CD4-positive, alpha-beta T cell (primary cell): ENCODE data around the gene CTNNA3. TPM values are rescaled to one million over a fixed set of nuclear protein-coding genes. Genes with fewer than 3 reads are reported as not detected.

Source experiments
- ATAC-seq: fragments of 200-7000 bp; cut with Tn5 transposase; one replicate; pipeline ENCODE4 v1.10.0; 2022; ENCODE audit warnings: mild to moderate bottlenecking; ENCODE audit not compliant: poor library complexity
- CTCF ChIA-PET: fragments of 350-600 bp; sonication (Branson Sonifier 250); formaldehyde crosslinking; loops from one replicate; lab custom pipeline; 2021; ENCODE audit warnings: antibody characterized with exemption, inconsistent platforms; lab: Charles Lee
- POLR2A ChIA-PET: fragments of 350-600 bp; sonication (Branson Sonifier 250); formaldehyde crosslinking; loops from one replicate; lab custom pipeline; 2021; ENCODE audit warnings: antibody characterized with exemption, inconsistent platforms; lab: Charles Lee
- DNase-seq, 14 experiments: peaks; one replicate each; pipeline ENCODE4 v3.0.0-alpha.2; 2013 to 2020; ENCODE audit warnings: mixed read lengths in 2 of 14
- H3K27ac ChIP-seq, 2 donors: one replicate each; pipeline versions ENCODE4 v1.5.1 to v1.7.0; 2013; ENCODE audit warnings: low read length in 2 of 2, low read depth in 1 of 2, mild to moderate bottlenecking in 1 of 2
- H3K27me3 ChIP-seq, 2 experiments: 1 replicate in 1 of 2; 2 replicates in 1 of 2; pipeline versions ENCODE4 v1.6.1 to v1.7.0; 2013; ENCODE audit warnings: low read length in 2 of 2, control low read depth in 1 of 2, mild to moderate bottlenecking in 1 of 2, moderate library complexity in 1 of 2; ENCODE audit not compliant: insufficient read depth in 2 of 2, control insufficient read depth in 1 of 2
- H3K36me3 ChIP-seq: one replicate; pipeline ENCODE4 v1.6.1; 2013; ENCODE audit warnings: low read length, control low read depth; ENCODE audit not compliant: insufficient read depth
- H3K4me1 ChIP-seq: one replicate; pipeline ENCODE4 v1.6.1; 2013; ENCODE audit warnings: low read length, control low read depth; ENCODE audit not compliant: insufficient read depth
- H3K4me3 ChIP-seq: one replicate; pipeline ENCODE4 v1.5.1; 2013; ENCODE audit warnings: mild to moderate bottlenecking, low read length, moderate library complexity
- H3K9me3 ChIP-seq, 2 experiments: 1 replicate in 1 of 2; 2 replicates in 1 of 2; pipeline versions ENCODE4 v1.6.1 to v1.7.0; 2013; ENCODE audit warnings: low read length in 2 of 2, mild to moderate bottlenecking in 2 of 2, control low read depth in 1 of 2, moderate library complexity in 1 of 2; ENCODE audit not compliant: control insufficient read depth in 1 of 2, insufficient read depth in 1 of 2
- H3K27ac Mint-ChIP-seq: one replicate; pipeline ENCODE4 v1.8.0; 2020; ENCODE audit warnings: mixed read lengths
- H3K27me3 Mint-ChIP-seq: one replicate; pipeline ENCODE4 v1.8.0; 2021; ENCODE audit warnings: mixed read lengths
- H3K36me3 Mint-ChIP-seq: one replicate; pipeline ENCODE4 v1.8.0; 2021; ENCODE audit warnings: low read depth, mixed read lengths
- H3K4me1 Mint-ChIP-seq: one replicate; pipeline ENCODE4 v1.8.0; 2021; ENCODE audit warnings: low read depth, mixed read lengths
- H3K4me3 Mint-ChIP-seq: one replicate; pipeline ENCODE4 v1.8.0; 2020; ENCODE audit warnings: mild to moderate bottlenecking, mixed read lengths
- H3K9me3 Mint-ChIP-seq: one replicate; pipeline ENCODE4 v1.8.0; 2020; ENCODE audit warnings: mixed read lengths
- CTCF ChIP-seq: fragments of 200-600 bp; IDR thresholded peaks from one replicate; pipeline ENCODE4 v1.8.0; 2022; ENCODE audit warnings: antibody characterized with exemption, mild to moderate bottlenecking
- intact Hi-C, 2 experiments: fragments of 100-400 bp; cut with DNase I in 1 of 2; cut with micrococcal nuclease in 1 of 2; formaldehyde crosslinking; loops; one replicate each; pipeline versions ENCODE4 v1.15.1 to v1.9.0; 2023 to 2025; cut with DNase I, micrococcal nuclease
- total RNA-seq, 174 experiments: library from RNA in 2 of 174; stranded (reverse) in 2 of 174; gene quantifications; one replicate each; pipeline ENCODE4 v1.2.3 and lab custom pipeline; 2021 to 2026

CTNNA3 gene
- total RNA-seq, 2 experiments from 2014 or later = 0.80 TPM; not detected in 1

DNA sequence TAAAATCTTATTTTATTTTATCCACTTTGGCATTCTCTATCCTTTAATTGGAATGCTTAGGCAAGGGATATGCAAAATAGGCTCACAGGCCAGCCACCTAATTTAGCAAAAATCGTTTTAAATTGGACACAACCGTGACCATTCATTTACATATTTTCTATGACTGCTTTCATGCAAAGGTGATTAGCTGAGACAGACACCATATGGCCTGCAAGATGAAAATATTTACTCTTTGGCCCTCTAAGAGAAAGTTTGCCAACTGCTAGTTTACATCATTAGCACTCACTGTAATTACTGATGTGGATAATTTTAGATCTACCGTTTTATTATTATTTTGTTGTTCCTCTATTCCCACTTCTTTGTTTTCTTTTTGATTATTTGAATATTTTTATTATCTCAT is 1145.6 kb downstream of the CTNNA3 start:
- H3K27ac ChIP-seq = no peak overlapping the region
- H3K27me3 ChIP-seq = no peaks in the 10 kb centered on the region
- no peaks in the 10 kb centered on the region for H3K36me3 Mint-ChIP-seq
- intact Hi-C loops = no loop called here
- POLR2A ChIA-PET = no interaction called here
- H3K27ac Mint-ChIP-seq = no peak overlapping the region
- H3K4me3 Mint-ChIP-seq = no peak overlapping the region
- peaks cover 4% of the 10 kb centered on the region for H3K9me3 Mint-ChIP-seq
- H3K4me1 Mint-ChIP-seq = no peaks in the 10 kb centered on the region
- CTCF ChIA-PET = no interaction called here
- ATAC-seq = no peak
- no peaks in the 10 kb centered on the region for H3K27me3 Mint-ChIP-seq
- DNase-seq = no peak
- TF ChIP-seq CTCF = no peak
- peaks cover 0 to 9% of the 10 kb centered on the region in 2 experiments for H3K9me3 ChIP-seq
- no peaks in the 10 kb centered on the region for H3K4me1 ChIP-seq
- no peak overlapping the region for H3K4me3 ChIP-seq
- no peaks in the 10 kb centered on the region for H3K36me3 ChIP-seq

GRCh38 chr10:66538908-66539307 is 1157.1 kb downstream of the CTNNA3 start:
- Mint-ChIP-seq H3K4me1 (no peaks in the 10 kb centered on the region), H3K27me3 (no peaks in the 10 kb centered on the region), H3K27ac (no peak overlapping the region), H3K36me3 (no peaks in the 10 kb centered on the region), H3K4me3 (no peak overlapping the region), H3K9me3 (peaks cover 3% of the 10 kb centered on the region)
- H3K36me3 ChIP-seq = no peaks in the 10 kb centered on the region
- POLR2A ChIA-PET = no interaction called here
- TF ChIP-seq CTCF = no peak
- intact Hi-C loops = no loop called here
- H3K27me3 ChIP-seq = no peaks in the 10 kb centered on the region
- no peak overlapping the region for H3K4me3 ChIP-seq
- H3K4me1 ChIP-seq = no peaks in the 10 kb centered on the region
- DNase-seq (no peak), ATAC-seq (no peak)
- no peaks in the 10 kb centered on the region for H3K9me3 ChIP-seq
- no peak overlapping the region for H3K27ac ChIP-seq
- CTCF ChIA-PET = no interaction called here

GRCh38 chr10:66538371-66538770 is 1157.6 kb downstream of the CTNNA3 start:
- H3K4me3 ChIP-seq = no peak overlapping the region
- intact Hi-C loops = no loop called here
- Mint-ChIP-seq H3K9me3 (peaks cover 3% of the 10 kb centered on the region), H3K4me1 (no peaks in the 10 kb centered on the region), H3K4me3 (no peak overlapping the region), H3K36me3 (no peaks in the 10 kb centered on the region), H3K27ac (no peak overlapping the region), H3K27me3 (no peaks in the 10 kb centered on the region)
- H3K9me3 ChIP-seq = no peaks in the 10 kb centered on the region
- no peak for TF ChIP-seq CTCF
- DNase-seq (no peak), ATAC-seq (no peak)
- ChIA-PET CTCF (no interaction called here), POLR2A (no interaction called here)
- H3K27ac ChIP-seq = no peak overlapping the region
- no peaks in the 10 kb centered on the region for H3K4me1 ChIP-seq
- H3K36me3 ChIP-seq = no peaks in the 10 kb centered on the region
- no peaks in the 10 kb centered on the region for H3K27me3 ChIP-seq
